ENCODE data around the gene SH2D7.

The SH2D7 gene

GRCh38 chr15:78146425-78147154, 54.2 kb downstream of the SH2D7 start:
- peak in 2 of 4 experiments; percentile 22 to 23 for DNase-seq

DNA sequence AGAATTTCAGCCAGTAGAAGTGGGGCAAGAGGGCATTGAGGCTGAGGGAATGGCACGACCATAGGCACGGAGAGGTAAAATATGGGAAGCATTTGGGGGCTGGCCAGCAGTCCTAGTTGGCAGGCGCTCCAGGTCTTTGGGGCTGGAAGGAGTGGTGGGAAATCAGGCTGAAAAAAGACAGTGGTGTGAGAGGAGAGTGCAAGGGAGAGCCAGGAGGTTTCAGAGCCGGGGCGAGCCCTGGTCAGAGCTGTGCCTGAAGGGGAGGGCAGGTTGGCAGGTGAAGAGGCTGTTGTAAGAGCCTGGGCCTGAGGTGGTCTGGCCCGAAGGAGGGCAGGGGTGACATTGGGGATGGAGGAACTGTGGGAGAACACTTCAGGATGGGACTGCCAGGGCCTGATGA, 55.2 kb downstream of the SH2D7 start:
- no peak for DNase-seq

DNA sequence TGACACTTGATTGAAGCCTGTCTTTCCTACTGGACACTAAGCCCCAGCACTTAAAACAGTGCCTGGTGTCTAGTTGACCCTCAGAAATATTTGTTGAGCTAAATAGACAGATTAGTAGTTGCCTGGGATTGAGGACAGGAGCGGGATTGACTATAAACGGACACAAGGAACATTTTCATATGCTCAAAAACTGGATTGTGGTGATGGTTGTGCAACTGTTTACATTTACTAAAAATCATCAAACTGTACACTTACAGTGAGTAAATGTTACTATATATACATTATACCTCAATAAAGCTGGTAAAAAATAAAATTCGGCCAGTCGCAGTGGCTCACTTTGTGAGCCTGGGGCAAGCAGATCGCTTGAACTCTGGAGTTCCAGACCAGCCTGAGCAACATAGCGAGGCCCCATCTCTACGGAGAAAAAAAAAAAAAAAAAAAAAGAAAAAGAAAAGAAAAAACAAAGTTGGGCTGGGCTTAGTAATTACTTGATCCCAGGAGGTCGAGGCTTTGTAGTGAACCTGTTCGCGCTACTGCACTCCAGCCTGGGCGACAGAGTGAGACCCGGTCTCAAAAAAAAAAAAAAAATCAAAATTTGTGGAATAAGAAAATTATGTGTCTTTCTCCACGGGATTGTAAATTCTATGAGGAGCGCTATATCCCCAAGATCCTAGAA, 56.2 kb downstream of the SH2D7 start:
- peak in 1 of 4 experiments; percentile 12 for DNase-seq

DNA sequence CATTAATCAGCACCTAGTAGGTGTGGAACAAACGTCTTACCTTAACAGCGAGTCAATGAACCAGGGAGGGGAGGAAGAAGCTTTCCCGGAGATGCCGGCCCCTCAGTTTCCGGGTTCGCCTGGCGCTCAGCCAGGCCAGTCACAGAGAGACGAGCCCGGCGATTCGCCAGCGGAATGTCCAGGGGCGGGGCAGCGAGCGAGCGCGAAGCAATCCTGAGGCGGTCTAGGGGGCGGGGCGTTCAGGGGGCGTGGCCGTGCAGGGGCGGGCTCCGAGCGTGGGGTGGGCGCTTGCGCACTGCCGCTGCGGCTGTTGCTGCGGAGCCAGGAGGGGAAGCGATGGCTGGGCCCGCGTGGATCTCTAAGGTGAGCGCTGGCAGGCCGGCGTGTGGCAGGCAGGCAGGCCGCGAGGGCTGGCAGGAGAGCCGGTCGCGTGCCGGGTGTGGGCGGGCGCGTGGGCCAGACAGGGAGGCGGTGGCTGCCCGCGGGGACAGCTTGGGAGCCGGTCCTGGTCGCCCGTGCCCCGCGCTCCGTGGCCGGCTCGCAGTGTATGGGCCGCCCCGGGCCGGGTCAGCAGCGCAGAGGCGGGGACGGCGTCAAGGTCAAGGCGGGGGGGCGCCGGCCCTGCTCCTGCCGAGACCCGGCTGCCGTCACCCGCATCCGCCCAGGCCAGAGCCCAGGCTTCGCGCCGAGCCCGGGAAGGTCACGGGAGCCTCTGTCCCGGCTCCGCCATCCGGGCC, 56.9 kb downstream of the SH2D7 start, which contains the start of gene IDH3A:
IDH3A (plus strand) TSS at position 295 of the 737 bp plus-strand sequence; CDS start at position 337, 42 bp downstream.
- DNase-seq: peak; percentile 99 to 100 (median 100)

GRCh38 chr15:78149805-78150751, 57.7 kb downstream of the SH2D7 start:
- DNase-seq: peak in 1 of 4 experiments; percentile 5

DNA sequence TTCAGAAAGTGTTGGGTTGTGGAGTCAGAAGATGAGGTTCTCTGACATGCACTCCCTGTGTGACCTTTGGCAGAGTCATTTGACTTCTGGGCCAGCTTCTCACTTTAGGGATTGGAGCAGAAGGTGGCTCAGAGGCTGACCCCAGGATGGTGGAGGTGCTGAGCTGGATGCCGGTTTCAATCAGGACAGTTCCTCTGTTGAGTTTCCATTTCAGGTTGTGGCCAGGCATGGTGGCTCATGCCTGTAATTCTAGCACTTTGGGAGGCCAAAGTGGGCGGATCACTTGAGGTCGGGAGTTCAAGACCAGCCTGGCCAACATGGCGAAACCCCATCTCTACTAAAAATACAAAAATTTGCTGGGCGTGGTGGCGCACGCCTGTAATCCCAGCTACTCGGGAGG, 58.7 kb downstream of the SH2D7 start:
- peak in 1 of 4 experiments; percentile 7 for DNase-seq
